SU-DHL-6 (cell line): ENCODE measurements around the gene AADAC.

Experiments used
- EZH2phosphoT487 ChIP-seq: fragments of 200-600 bp; sonication (generic), shearing (Covaris generic); conservative IDR thresholded peaks from 2 replicates; pipeline ENCODE4 v1.6.1; 2018; ENCODE audit warnings: mild to moderate bottlenecking, antibody characterized with exemption, low read length, moderate library complexity, mixed read lengths
- TF ChIP-seq, protein P1 (sequence below): fragments of 200-600 bp; sonication (generic); IDR thresholded peaks from one replicate; pipeline ENCODE4 v1.5.1; 2017; ENCODE audit warnings: antibody characterized with exemption, mild to moderate bottlenecking, low read length, moderate library complexity; ENCODE audit not compliant: insufficient read depth, poor library complexity, severe bottlenecking

DNA sequence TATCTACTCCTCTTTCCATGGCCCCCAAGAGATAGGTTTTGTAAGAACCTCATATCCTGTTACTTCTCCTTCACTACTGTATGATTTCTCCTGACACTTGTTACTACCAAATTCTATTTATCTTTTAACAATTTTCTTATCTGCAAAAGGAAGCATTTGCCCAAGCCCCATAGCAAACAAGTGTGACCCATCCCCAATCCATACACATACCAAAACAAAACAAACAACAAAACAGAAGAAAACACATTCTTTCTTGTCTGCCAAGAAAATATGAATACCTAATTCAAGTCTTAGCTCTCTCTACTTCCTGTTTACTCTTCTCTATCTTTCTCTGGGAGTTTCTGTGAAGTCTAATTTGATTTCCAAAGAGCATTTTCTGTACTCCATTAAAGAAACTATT lies 39.0 kb upstream of the AADAC start:
- TF ChIP-seq, protein P1, sequence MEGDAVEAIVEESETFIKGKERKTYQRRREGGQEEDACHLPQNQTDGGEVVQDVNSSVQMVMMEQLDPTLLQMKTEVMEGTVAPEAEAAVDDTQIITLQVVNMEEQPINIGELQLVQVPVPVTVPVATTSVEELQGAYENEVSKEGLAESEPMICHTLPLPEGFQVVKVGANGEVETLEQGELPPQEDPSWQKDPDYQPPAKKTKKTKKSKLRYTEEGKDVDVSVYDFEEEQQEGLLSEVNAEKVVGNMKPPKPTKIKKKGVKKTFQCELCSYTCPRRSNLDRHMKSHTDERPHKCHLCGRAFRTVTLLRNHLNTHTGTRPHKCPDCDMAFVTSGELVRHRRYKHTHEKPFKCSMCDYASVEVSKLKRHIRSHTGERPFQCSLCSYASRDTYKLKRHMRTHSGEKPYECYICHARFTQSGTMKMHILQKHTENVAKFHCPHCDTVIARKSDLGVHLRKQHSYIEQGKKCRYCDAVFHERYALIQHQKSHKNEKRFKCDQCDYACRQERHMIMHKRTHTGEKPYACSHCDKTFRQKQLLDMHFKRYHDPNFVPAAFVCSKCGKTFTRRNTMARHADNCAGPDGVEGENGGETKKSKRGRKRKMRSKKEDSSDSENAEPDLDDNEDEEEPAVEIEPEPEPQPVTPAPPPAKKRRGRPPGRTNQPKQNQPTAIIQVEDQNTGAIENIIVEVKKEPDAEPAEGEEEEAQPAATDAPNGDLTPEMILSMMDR = no peak
- no peak for TF ChIP-seq EZH2phosphoT487
